Epidermal melanocyte (primary cell): ENCODE results near the gene RFC5.
"Not testable (repeated sequence)": the region's sequence is repeated elsewhere in the genome, so short reads cannot be mapped to it uniquely, and the experiment has no call there.

Experiments
- DNase-seq: peaks from one replicate; pipeline ENCODE4 v3.0.0; 2011; ENCODE audit warnings: low spot score; ENCODE audit not compliant: insufficient read length

RFC5 gene

GRCh38 chr12:118016424-118017264 is at the start of gene RFC5:
RFC5 (plus strand) TSS chr12:118016703; CDS start chr12:118016828, 125 bp downstream.
- peak; percentile 90 for DNase-seq

GRCh38 chr12:117967043-117967442 is 49.5 kb upstream of the RFC5 start:
- DNase-seq, result no peak

- DNase-seq, result no peak
Observed at GRCh38 chr12:117967512-117967911, 49.0 kb upstream of the RFC5 start.

GRCh38 chr12:117968151-117968789 is 48.2 kb upstream of the RFC5 start:
- no peak for DNase-seq

- no peak for DNase-seq
Observed at GRCh38 chr12:117968826-117969659, 47.5 kb upstream of the RFC5 start, which contains the start of gene KSR2. KSR2 (minus strand) TSS chr12:117968990; CDS start chr12:117968255, 735 bp downstream.

- no peak for DNase-seq
Observed at GRCh38 chr12:117970334-117970733, 46.2 kb upstream of the RFC5 start.

- DNase-seq, result no peak
Observed at GRCh38 chr12:117972301-117972700, 44.2 kb upstream of the RFC5 start.

- no peak for DNase-seq
Observed at GRCh38 chr12:117975006-117975405, 41.5 kb upstream of the RFC5 start.

- DNase-seq, result no peak
Observed at GRCh38 chr12:117977373-117977772, 39.1 kb upstream of the RFC5 start.

GRCh38 chr12:117980616-117981015 is 35.9 kb upstream of the RFC5 start:
- no peak for DNase-seq

GRCh38 chr12:117981267-117981666 is 35.2 kb upstream of the RFC5 start:
- no peak for DNase-seq

GRCh38 chr12:117985182-117985581 is 31.3 kb upstream of the RFC5 start:
- DNase-seq, result no peak

GRCh38 chr12:117986705-117987469 is 29.6 kb upstream of the RFC5 start:
- DNase-seq, result peak; percentile 23

- DNase-seq, result no peak
Observed at GRCh38 chr12:117994551-117995438, 21.7 kb upstream of the RFC5 start.

GRCh38 chr12:117998719-117999118 is 17.8 kb upstream of the RFC5 start:
- DNase-seq, result no peak

GRCh38 chr12:117999806-118000205 is 16.7 kb upstream of the RFC5 start:
- not testable (repeated sequence) for DNase-seq

- DNase-seq, result no peak
Observed at GRCh38 chr12:118010903-118011302, 5.6 kb upstream of the RFC5 start.

- no peak for DNase-seq
Observed at GRCh38 chr12:118011377-118011776, 5.1 kb upstream of the RFC5 start.

- DNase-seq, result no peak
Observed at GRCh38 chr12:118011961-118012360, 4.5 kb upstream of the RFC5 start.

- no peak for DNase-seq
Observed at GRCh38 chr12:118013283-118013682, 3.2 kb upstream of the RFC5 start.
